Glomerular visceral epithelial cell (primary cell): ENCODE data around the gene GRK1.

Experiments used
- DNase-seq: peaks from one replicate; pipeline ENCODE4 v3.0.0-alpha.2; 2016; ENCODE audit errors: extremely low spot score

GRK1 gene

GRCh38 chr13:113650275-113650674, 16.7 kb upstream of the GRK1 start:
- DNase-seq: no peak

GRCh38 chr13:113650731-113651148, 16.3 kb upstream of the GRK1 start:
- DNase-seq: no peak

GRCh38 chr13:113651511-113652403, 15.3 kb upstream of the GRK1 start:
- no peak for DNase-seq

- no peak for DNase-seq
Observed at GRCh38 chr13:113652404-113653263, 14.4 kb upstream of the GRK1 start.

- DNase-seq: peak; percentile 40
Observed at GRCh38 chr13:113653264-113654174, 13.5 kb upstream of the GRK1 start.

- DNase-seq: no peak
Observed at GRCh38 chr13:113654175-113654560, 12.9 kb upstream of the GRK1 start.

GRCh38 chr13:113654591-113655345, 12.3 kb upstream of the GRK1 start:
- DNase-seq: no peak

- DNase-seq: no peak
Observed at GRCh38 chr13:113655346-113656002, 11.5 kb upstream of the GRK1 start.

- DNase-seq: no peak
Observed at GRCh38 chr13:113656003-113656588, 10.9 kb upstream of the GRK1 start.

GRCh38 chr13:113656831-113657671, 10.0 kb upstream of the GRK1 start:
- no peak for DNase-seq

GRCh38 chr13:113657851-113658741, 8.9 kb upstream of the GRK1 start, which contains the start of gene ATP4B:
Gene ATP4B, minus strand, starts transcription at chr13:113658198. Its CDS starts 54 bp downstream, at chr13:113658144.
- no peak for DNase-seq

- DNase-seq: no peak
Observed at GRCh38 chr13:113658836-113659235, 8.2 kb upstream of the GRK1 start.

- DNase-seq: no peak
Observed at GRCh38 chr13:113659337-113659736, 7.7 kb upstream of the GRK1 start.

- DNase-seq: no peak
Observed at GRCh38 chr13:113660066-113660465, 7.0 kb upstream of the GRK1 start.

- DNase-seq: no peak
Observed at GRCh38 chr13:113661509-113661908, 5.5 kb upstream of the GRK1 start.

GRCh38 chr13:113663934-113664333, 3.1 kb upstream of the GRK1 start:
- no peak for DNase-seq

GRCh38 chr13:113664751-113665596, 2.0 kb upstream of the GRK1 start:
- no peak for DNase-seq
